Suprapubic skin (tissue), 4 donors: ENCODE data around the gene RELA. TPM values are rescaled to one million over a fixed set of nuclear protein-coding genes. Genes with fewer than 3 reads are reported as not detected.

Experiments used
- DNase-seq, 2 donors: peaks; one replicate each; pipeline ENCODE4 v3.0.0-alpha.2; 2019; ENCODE audit warnings: low spot score in 2 of 2
- H3K27ac ChIP-seq: fragments of 200-600 bp; sonication (generic); one replicate; pipeline ENCODE4 v1.5.1; 2019
- H3K27me3 ChIP-seq: fragments of 200-600 bp; sonication (generic); one replicate; pipeline ENCODE4 v1.5.1; 2019
- H3K36me3 ChIP-seq: fragments of 200-600 bp; sonication (generic); one replicate; pipeline ENCODE4 v1.5.1; 2019
- H3K4me1 ChIP-seq: fragments of 200-600 bp; sonication (generic); one replicate; pipeline ENCODE4 v1.5.1; 2019
- H3K4me3 ChIP-seq: fragments of 200-600 bp; sonication (generic); one replicate; pipeline ENCODE4 v1.5.1; 2019; ENCODE audit warnings: mild to moderate bottlenecking
- H3K9me3 ChIP-seq: fragments of 200-600 bp; sonication (generic); one replicate; pipeline ENCODE4 v1.5.1; 2019
- CTCF ChIP-seq, 2 donors: fragments of 200-600 bp in 1 of 2; fragments of 450-650 bp in 1 of 2; sonication (generic) in 1 of 2; IDR thresholded peaks; one replicate each; pipeline ENCODE4 v1.5.1; 2016 to 2019; ENCODE audit warnings: antibody characterized with exemption in 2 of 2, mild to moderate bottlenecking in 1 of 2, moderate library complexity in 1 of 2
- EP300 ChIP-seq: sonication (generic); formaldehyde crosslinking; IDR thresholded peaks from one replicate; pipeline ENCODE4 v1.6.1; 2017; ENCODE audit warnings: antibody characterized with exemption
- POLR2A ChIP-seq, 2 donors: fragments of 450-650 bp; IDR thresholded peaks; one replicate each; pipeline ENCODE4 v1.6.1; 2017; ENCODE audit warnings: antibody characterized with exemption in 2 of 2, mild to moderate bottlenecking in 2 of 2, moderate library complexity in 2 of 2
- POLR2AphosphoS5 ChIP-seq, 3 donors: sonication (generic); formaldehyde crosslinking; IDR thresholded peaks; one replicate each; pipeline ENCODE4 v1.6.1; 2017; ENCODE audit warnings: antibody characterized with exemption in 3 of 3
- WGBS: methylation state at CpG from one replicate; pipeline ENCODE4 v1.1.5; 2018; 5-methylcytosine and 5-hydroxymethylcytosine counted together
- total RNA-seq, 4 donors: library from RNA; depleted of rRNA; stranded (reverse); fragments of >200 nt; gene quantifications; one replicate each; pipeline ENCODE4 v1.1.0, GENCODE V29; 2016

The RELA gene
- total RNA-seq, 4 donors from 2014 or later, result 71.7 to 111 (median 93.5) TPM

DNA sequence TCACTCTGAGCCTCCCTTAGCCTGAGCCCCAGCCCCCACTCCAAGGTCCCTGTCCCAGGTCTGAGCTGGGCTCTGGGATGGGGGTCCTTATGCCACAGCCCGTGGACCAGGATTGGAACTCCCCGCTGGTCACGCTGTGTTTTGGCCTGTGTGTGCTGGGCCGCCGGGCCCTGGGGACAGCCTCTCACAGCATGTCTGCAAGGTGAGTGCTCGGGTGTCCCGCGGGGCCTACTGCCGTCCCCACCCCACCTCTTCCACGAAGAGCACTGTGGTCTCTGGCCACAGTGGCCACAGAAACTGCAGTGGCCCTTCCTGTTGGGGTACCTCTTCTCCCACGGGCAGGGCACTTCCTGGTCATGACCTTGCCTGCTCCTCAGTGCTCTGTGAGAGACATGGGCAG, 28.3 kb downstream of the RELA start:
- Histone ChIP-seq H3K27ac (no peak overlapping the region), H3K4me3 (no peak overlapping the region), H3K9me3 (no peaks in the 10 kb centered on the region), H3K4me1 (peaks cover 26% of the 10 kb centered on the region), H3K27me3 (no peaks in the 10 kb centered on the region), H3K36me3 (peaks cover 69% of the 10 kb centered on the region)
- TF ChIP-seq POLR2AphosphoS5 (IDR thresholded peaks at IDR 0.05) (no peak), EP300 (no peak), POLR2A (IDR thresholded peaks at IDR 0.05) (no peak), CTCF (IDR thresholded peaks at IDR 0.05) (no peak)
- 83% methylated on average over 1 of the region's 11 CpGs for WGBS
- DNase-seq, result no peak

- H3K36me3 ChIP-seq, result peaks cover 72% of the 10 kb centered on the region
- TF ChIP-seq EP300 (no peak), CTCF (IDR thresholded peaks at IDR 0.05) (no peak), POLR2AphosphoS5 (IDR thresholded peaks at IDR 0.05) (no peak), POLR2A (IDR thresholded peaks at IDR 0.05) (no peak)
- no peak for DNase-seq
- H3K9me3 ChIP-seq, result no peaks in the 10 kb centered on the region
- H3K27ac ChIP-seq, result no peak overlapping the region
- 92% methylated on average over 14 of the region's 14 CpGs for WGBS
- H3K27me3 ChIP-seq, result no peaks in the 10 kb centered on the region
- no peak overlapping the region for H3K4me3 ChIP-seq
- peaks cover 22% of the 10 kb centered on the region for H3K4me1 ChIP-seq
Observed at GRCh38 chr11:65634109-65634436, 28.6 kb downstream of the RELA start.

DNA sequence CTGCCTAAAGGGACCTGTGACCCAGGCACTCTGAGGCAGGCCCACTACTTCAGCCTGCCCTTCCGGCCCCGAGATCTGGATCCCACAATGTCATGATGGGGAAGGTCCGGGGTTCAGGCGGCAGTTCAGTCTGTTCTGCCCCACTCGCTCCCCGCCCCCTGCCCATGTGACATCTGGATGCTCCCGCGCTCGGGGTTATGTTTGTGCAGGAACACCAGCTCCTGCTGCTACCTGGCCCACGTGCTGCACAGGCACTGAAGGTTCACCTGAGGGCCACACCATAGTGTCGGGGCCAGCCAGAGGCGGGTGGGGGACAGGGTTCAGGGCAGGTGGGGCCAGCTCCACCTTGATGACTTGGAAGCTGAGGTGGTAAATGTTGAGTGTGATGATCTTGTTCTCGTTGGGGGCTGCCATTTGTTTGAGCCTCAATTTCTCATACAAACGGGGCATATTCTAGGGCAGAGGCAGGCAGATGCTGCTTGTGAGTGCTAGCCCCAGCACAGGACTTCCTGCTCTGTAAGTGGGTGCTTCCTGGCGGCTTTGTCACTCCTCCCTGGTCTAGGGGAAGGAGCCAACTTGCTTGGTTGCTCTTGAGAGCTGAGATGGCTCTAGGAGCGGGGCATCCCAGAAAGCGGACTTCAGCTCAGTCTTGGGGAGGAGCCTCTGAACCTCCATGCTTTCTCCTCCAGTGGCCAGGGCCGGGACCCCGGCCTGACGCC, 29.2 kb downstream of the RELA start:
- H3K4me3 ChIP-seq, result no peak overlapping the region
- WGBS, result 88% methylated on average over 15 of the region's 20 CpGs
- DNase-seq, result no peak
- no peak overlapping the region for H3K27ac ChIP-seq
- peaks cover 17% of the 10 kb centered on the region for H3K4me1 ChIP-seq
- no peaks in the 10 kb centered on the region for H3K27me3 ChIP-seq
- no peaks in the 10 kb centered on the region for H3K9me3 ChIP-seq
- peaks cover 78% of the 10 kb centered on the region for H3K36me3 ChIP-seq
- TF ChIP-seq POLR2A (IDR thresholded peaks at IDR 0.05) (no peak), POLR2AphosphoS5 (IDR thresholded peaks at IDR 0.05) (no peak), CTCF (IDR thresholded peaks at IDR 0.05) (no peak), EP300 (no peak)

DNA sequence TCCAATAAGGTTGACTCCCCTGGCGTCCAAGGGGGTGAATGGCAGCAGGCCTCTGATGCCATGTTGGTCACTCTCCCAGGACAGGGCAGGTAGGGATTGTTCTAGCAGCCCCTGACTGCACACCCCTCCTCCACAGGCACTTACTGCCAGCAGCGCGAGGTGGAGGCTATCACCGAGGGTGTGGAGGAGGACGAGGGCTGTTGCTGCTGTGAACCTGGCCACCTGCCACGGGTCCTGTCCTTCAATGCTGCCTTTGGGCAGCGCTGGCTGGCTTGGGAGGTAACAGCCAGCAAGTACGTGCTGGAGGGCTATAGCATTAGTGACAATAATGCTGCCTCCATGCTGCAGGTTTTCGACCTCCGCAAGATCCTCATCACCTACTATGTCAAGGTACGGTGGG, 32.5 kb downstream of the RELA start:
- Histone ChIP-seq H3K4me3 (no peak overlapping the region), H3K4me1 (no peaks in the 10 kb centered on the region), H3K9me3 (no peaks in the 10 kb centered on the region), H3K27ac (no peak overlapping the region), H3K36me3 (peaks cover 91% of the 10 kb centered on the region), H3K27me3 (no peaks in the 10 kb centered on the region)
- 93% methylated on average over 10 of the region's 11 CpGs for WGBS
- no peak for DNase-seq
- no peak for TF ChIP-seq CTCF (IDR thresholded peaks at IDR 0.05)
- TF ChIP-seq EP300, result no peak
- no peak for TF ChIP-seq POLR2A (IDR thresholded peaks at IDR 0.05)
- no peak for TF ChIP-seq POLR2AphosphoS5 (IDR thresholded peaks at IDR 0.05)

DNA sequence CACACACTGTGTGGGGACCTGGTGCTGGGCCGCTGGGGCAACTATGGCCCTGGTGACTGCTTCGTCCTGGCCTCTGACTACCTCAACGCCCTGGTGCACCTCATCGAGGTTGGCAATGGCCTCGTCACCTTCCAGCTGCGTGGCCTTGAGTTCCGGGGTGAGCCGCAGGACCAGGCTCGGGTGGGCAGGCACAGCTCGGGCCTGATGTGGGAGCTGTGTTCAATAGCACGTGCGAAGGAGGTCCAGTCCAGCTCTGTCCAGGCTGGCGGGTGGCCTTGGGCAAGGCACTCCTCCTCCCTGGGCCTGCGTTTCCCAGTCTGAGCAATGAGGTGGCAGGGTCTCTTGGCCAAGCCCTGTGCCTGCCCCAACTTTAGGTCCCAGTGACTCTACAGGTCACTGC, 33.1 kb downstream of the RELA start:
- Histone ChIP-seq H3K27me3 (no peaks in the 10 kb centered on the region), H3K4me3 (no peak overlapping the region), H3K9me3 (no peaks in the 10 kb centered on the region), H3K4me1 (no peaks in the 10 kb centered on the region), H3K36me3 (peaks cover 91% of the 10 kb centered on the region), H3K27ac (no peak overlapping the region)
- no peak for DNase-seq
- WGBS, result 86% methylated on average over 6 of the region's 14 CpGs
- no peak for TF ChIP-seq POLR2AphosphoS5 (IDR thresholded peaks at IDR 0.05)
- no peak for TF ChIP-seq POLR2A (IDR thresholded peaks at IDR 0.05)
- no peak for TF ChIP-seq CTCF (IDR thresholded peaks at IDR 0.05)
- no peak for TF ChIP-seq EP300
